HS-5 (cell line): Measurements from ENCODE around the gene PSMD5.
A peak's percentile ranks its signal among the peaks of the same experiment; 100 is the strongest.

Experiments
- DNase-seq: peaks from one replicate; pipeline ENCODE4 v3.0.0-alpha.2; 2012; ENCODE audit warnings: low read depth

PSMD5 gene

GRCh38 chr9:120855827-120856670 lies 13.3 kb upstream of the PSMD5 start:
- no peak for DNase-seq

GRCh38 chr9:120854596-120855327 lies 12.0 kb upstream of the PSMD5 start:
- DNase-seq = no peak

GRCh38 chr9:120853198-120853597 lies 10.5 kb upstream of the PSMD5 start:
- DNase-seq = no peak

- no peak for DNase-seq
Measured at GRCh38 chr9:120852240-120853010, 9.7 kb upstream of the PSMD5 start.

GRCh38 chr9:120851449-120851848 lies 8.7 kb upstream of the PSMD5 start:
- DNase-seq = no peak

GRCh38 chr9:120850315-120850714 lies 7.6 kb upstream of the PSMD5 start:
- no peak for DNase-seq

GRCh38 chr9:120846906-120847305 lies 4.2 kb upstream of the PSMD5 start:
- no peak for DNase-seq

- no peak for DNase-seq
Measured at GRCh38 chr9:120846251-120846889, 3.6 kb upstream of the PSMD5 start.

GRCh38 chr9:120845255-120845654 lies 2.5 kb upstream of the PSMD5 start:
- DNase-seq = no peak

- peak; percentile 8 for DNase-seq
Measured at GRCh38 chr9:120841930-120842684, 615 bp downstream of the PSMD5 start.

- DNase-seq = peak; percentile 22
Measured at GRCh38 chr9:120839146-120839545, 3.6 kb downstream of the PSMD5 start.

GRCh38 chr9:120837921-120838320 lies 4.8 kb downstream of the PSMD5 start:
- no peak for DNase-seq

- no peak for DNase-seq
Measured at GRCh38 chr9:120833325-120833724, 9.4 kb downstream of the PSMD5 start.

GRCh38 chr9:120832807-120833206 lies 9.9 kb downstream of the PSMD5 start:
- no peak for DNase-seq

- no peak for DNase-seq
Measured at GRCh38 chr9:120830865-120831264, 11.9 kb downstream of the PSMD5 start.

- DNase-seq = no peak
Measured at GRCh38 chr9:120830151-120830550, 12.6 kb downstream of the PSMD5 start.

GRCh38 chr9:120829650-120830049 lies 13.1 kb downstream of the PSMD5 start:
- no peak for DNase-seq

GRCh38 chr9:120820095-120820494 lies 22.6 kb downstream of the PSMD5 start:
- DNase-seq = no peak

GRCh38 chr9:120818595-120818994 lies 24.1 kb downstream of the PSMD5 start:
- no peak for DNase-seq

GRCh38 chr9:120815075-120815474 lies 27.6 kb downstream of the PSMD5 start:
- DNase-seq = no peak

GRCh38 chr9:120808931-120809330 lies 33.8 kb downstream of the PSMD5 start:
- no peak for DNase-seq
